ENCODE data around the gene C10orf71.

- TF ChIP-seq, protein P1, sequence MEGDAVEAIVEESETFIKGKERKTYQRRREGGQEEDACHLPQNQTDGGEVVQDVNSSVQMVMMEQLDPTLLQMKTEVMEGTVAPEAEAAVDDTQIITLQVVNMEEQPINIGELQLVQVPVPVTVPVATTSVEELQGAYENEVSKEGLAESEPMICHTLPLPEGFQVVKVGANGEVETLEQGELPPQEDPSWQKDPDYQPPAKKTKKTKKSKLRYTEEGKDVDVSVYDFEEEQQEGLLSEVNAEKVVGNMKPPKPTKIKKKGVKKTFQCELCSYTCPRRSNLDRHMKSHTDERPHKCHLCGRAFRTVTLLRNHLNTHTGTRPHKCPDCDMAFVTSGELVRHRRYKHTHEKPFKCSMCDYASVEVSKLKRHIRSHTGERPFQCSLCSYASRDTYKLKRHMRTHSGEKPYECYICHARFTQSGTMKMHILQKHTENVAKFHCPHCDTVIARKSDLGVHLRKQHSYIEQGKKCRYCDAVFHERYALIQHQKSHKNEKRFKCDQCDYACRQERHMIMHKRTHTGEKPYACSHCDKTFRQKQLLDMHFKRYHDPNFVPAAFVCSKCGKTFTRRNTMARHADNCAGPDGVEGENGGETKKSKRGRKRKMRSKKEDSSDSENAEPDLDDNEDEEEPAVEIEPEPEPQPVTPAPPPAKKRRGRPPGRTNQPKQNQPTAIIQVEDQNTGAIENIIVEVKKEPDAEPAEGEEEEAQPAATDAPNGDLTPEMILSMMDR (IDR thresholded peaks at IDR 0.05; ENCODE audit: borderline replicate concordance, extremely low read depth, low read length, poor library complexity, severe bottlenecking) = no peak
- TF ChIP-seq EZH2 (IDR thresholded peaks at IDR 0.05; ENCODE audit: borderline replicate concordance, low read depth, low read length, severe bottlenecking) = no peak
Measured at GRCh38 chr10:49296836-49297235, 2.1 kb upstream of the C10orf71 start.
